Left ventricle myocardium inferior (tissue), 1 donor: ENCODE data around the gene FBXO41. TPM values are rescaled to one million over a fixed set of nuclear protein-coding genes. Genes with fewer than 3 reads are reported as not detected.

Experiments used
- DNase-seq: peaks from one replicate; pipeline ENCODE4 v3.0.0-alpha.2; 2020
- H3K27ac ChIP-seq: fragments of 200-600 bp; replicated peaks from 2 replicates; pipeline ENCODE4 v1.8.0; 2021
- H3K27me3 ChIP-seq: fragments of 200-600 bp; 2 replicates; pipeline ENCODE4 v1.8.0; 2021; ENCODE audit warnings: low read depth
- H3K36me3 ChIP-seq: fragments of 200-600 bp; 2 replicates; pipeline ENCODE4 v1.8.0; 2021
- H3K4me1 ChIP-seq: fragments of 200-600 bp; 2 replicates; pipeline ENCODE4 v1.8.0; 2021
- H3K4me3 ChIP-seq: fragments of 200-600 bp; 2 replicates; pipeline ENCODE4 v1.8.0; 2021; ENCODE audit warnings: mild to moderate bottlenecking, moderate library complexity
- H3K9me3 ChIP-seq: fragments of 200-600 bp; replicated peaks from 2 replicates; pipeline ENCODE4 v1.8.0; 2021
- CTCF ChIP-seq: fragments of 200-600 bp; IDR thresholded peaks from 2 replicates; pipeline ENCODE4 v1.8.0; 2021; ENCODE audit warnings: antibody characterized with exemption, mild to moderate bottlenecking, borderline replicate concordance
- intact Hi-C: fragments of 100-400 bp; cut with micrococcal nuclease; formaldehyde crosslinking; loops from one replicate; pipeline ENCODE4 v1.11.0; 2022
- total RNA-seq: library from RNA; stranded (reverse); fragmentation: NEBNext Ultra II Directional; extraction: Animal tissue kit (Norgen Biotek cat#: 25700); gene quantifications from one replicate; pipeline ENCODE4 v1.2.1, GENCODE V29; 2021
- donor health status: DM: no; HTN: yes; CAD: no; lungs with severe emphysema.

Gene FBXO41
- total RNA-seq, 1 donor from 2014 or later, result 0.55 TPM

- Histone ChIP-seq H3K9me3 (no peaks in the 10 kb centered on the region), H3K4me1 (peaks cover 29% of the 10 kb centered on the region), H3K4me3 (peak overlapping the region; percentile 44), H3K27ac (no peak overlapping the region), H3K36me3 (no peaks in the 10 kb centered on the region), H3K27me3 (peaks cover 100% of the 10 kb centered on the region)
- TF ChIP-seq CTCF, result no peak
- DNase-seq, result no peak
- intact Hi-C loops, result no loop called here
Measured at GRCh38 chr2:73291461-73292315, 7.4 kb upstream of the FBXO41 start.

- no peaks in the 10 kb centered on the region for H3K36me3 ChIP-seq
- no peak for DNase-seq
- H3K4me1 ChIP-seq, result peaks cover 29% of the 10 kb centered on the region
- H3K27me3 ChIP-seq, result peaks cover 100% of the 10 kb centered on the region
- no peak for TF ChIP-seq CTCF
- peak overlapping the region; percentile 44 for H3K4me3 ChIP-seq
- H3K9me3 ChIP-seq, result no peaks in the 10 kb centered on the region
- intact Hi-C loops, result no loop called here
- no peak overlapping the region for H3K27ac ChIP-seq
Measured at GRCh38 chr2:73291093-73291460, 6.8 kb upstream of the FBXO41 start.

GRCh38 chr2:73290049-73290839 lies 6.0 kb upstream of the FBXO41 start:
- peaks cover 30% of the 10 kb centered on the region for H3K4me1 ChIP-seq
- no peak overlapping the region for H3K27ac ChIP-seq
- peaks cover 100% of the 10 kb centered on the region for H3K27me3 ChIP-seq
- H3K4me3 ChIP-seq, result no peak overlapping the region
- H3K9me3 ChIP-seq, result no peaks in the 10 kb centered on the region
- DNase-seq, result no peak
- intact Hi-C loops, result no loop called here
- no peaks in the 10 kb centered on the region for H3K36me3 ChIP-seq
- peak; percentile 44 for TF ChIP-seq CTCF

GRCh38 chr2:73289304-73289703 lies 5.0 kb upstream of the FBXO41 start:
- H3K9me3 ChIP-seq, result no peaks in the 10 kb centered on the region
- no peak overlapping the region for H3K27ac ChIP-seq
- peaks cover 39% of the 10 kb centered on the region for H3K4me1 ChIP-seq
- no peaks in the 10 kb centered on the region for H3K36me3 ChIP-seq
- peaks cover 100% of the 10 kb centered on the region for H3K27me3 ChIP-seq
- intact Hi-C loops, result no loop called here
- DNase-seq, result no peak
- TF ChIP-seq CTCF, result no peak
- H3K4me3 ChIP-seq, result no peak overlapping the region

- no peak overlapping the region for H3K4me3 ChIP-seq
- H3K27me3 ChIP-seq, result peaks cover 77% of the 10 kb centered on the region
- no peaks in the 10 kb centered on the region for H3K9me3 ChIP-seq
- no peak for DNase-seq
- no peaks in the 10 kb centered on the region for H3K36me3 ChIP-seq
- TF ChIP-seq CTCF, result no peak
- H3K4me1 ChIP-seq, result peaks cover 23% of the 10 kb centered on the region
- intact Hi-C loops, result no loop called here
- no peak overlapping the region for H3K27ac ChIP-seq
Measured at GRCh38 chr2:73286134-73286655, 1.9 kb upstream of the FBXO41 start.
